Smooth muscle cell (in vitro differentiated cells): ENCODE data around the gene TUBB3. TPM values are rescaled to one million over a fixed set of nuclear protein-coding genes. Genes with fewer than 3 reads are reported as not detected.

Experiments used
- DNase-seq: peaks from one replicate; lab custom pipeline; 2025; ENCODE audit not compliant: unreplicated experiment; lab: John Stamatoyannopoulos, UW
- H2AFZ ChIP-seq: fragments of 200-600 bp; sonication (generic); 2 replicates; pipeline ENCODE4 v1.6.0; 2016; ENCODE audit warnings: antibody characterized with exemption, low read depth, mild to moderate bottlenecking
- H3F3A ChIP-seq: fragments of 200-600 bp; sonication (generic); 2 replicates; pipeline ENCODE4 v1.6.0; 2017; ENCODE audit warnings: antibody characterized with exemption, low read depth
- H3K27ac ChIP-seq: fragments of 200-600 bp; sonication (generic); 2 replicates; pipeline ENCODE4 v1.5.1; 2016; ENCODE audit warnings: low read depth, mild to moderate bottlenecking
- H3K27me3 ChIP-seq: fragments of 200-600 bp; sonication (generic); 2 replicates; pipeline ENCODE4 v1.6.1; 2016; ENCODE audit warnings: low read depth, mild to moderate bottlenecking
- H3K36me3 ChIP-seq: fragments of 200-600 bp; sonication (generic); 2 replicates; pipeline ENCODE4 v1.5.1; 2016; ENCODE audit warnings: low read depth
- H3K4me1 ChIP-seq: fragments of 200-600 bp; sonication (generic); 2 replicates; pipeline ENCODE4 v1.5.1; 2016; ENCODE audit warnings: low read depth
- H3K4me2 ChIP-seq: fragments of 200-600 bp; sonication (generic); 2 replicates; pipeline ENCODE4 v1.6.0; 2016; ENCODE audit warnings: mild to moderate bottlenecking
- H3K4me3 ChIP-seq: fragments of 200-600 bp; sonication (generic); 2 replicates; pipeline ENCODE4 v1.5.1; 2016; ENCODE audit warnings: mild to moderate bottlenecking
- H3K79me2 ChIP-seq: fragments of 200-600 bp; sonication (generic); 2 replicates; pipeline ENCODE4 v1.6.0; 2016; ENCODE audit warnings: low read depth, mild to moderate bottlenecking
- H3K9ac ChIP-seq: fragments of 200-600 bp; sonication (generic); 2 replicates; pipeline ENCODE4 v1.6.0; 2016; ENCODE audit warnings: low read depth
- H3K9me3 ChIP-seq: fragments of 200-600 bp; sonication (generic); replicated peaks from 2 replicates; pipeline ENCODE4 v1.5.1; 2016; ENCODE audit warnings: low read depth
- H4K20me1 ChIP-seq: fragments of 200-600 bp; sonication (generic); 2 replicates; pipeline ENCODE4 v1.6.0; 2016; ENCODE audit warnings: low read depth
- CTCF ChIP-seq: fragments of 200-600 bp; sonication (generic); IDR thresholded peaks from 2 replicates; pipeline ENCODE4 v1.5.1; 2017; ENCODE audit warnings: borderline replicate concordance, mild to moderate bottlenecking, antibody characterized with exemption; ENCODE audit not compliant: insufficient read depth, poor library complexity, severe bottlenecking
- WGBS: methylation state at CpG from one replicate; pipeline ENCODE4 v1.1.7; 2016; ENCODE audit warnings: low lambda C conversion rate; 5-methylcytosine and 5-hydroxymethylcytosine counted together
- polyA plus RNA-seq: library from polyadenylated mRNA; unstranded; fragments of >200 nt; fragmentation: Nextera tagmentation; extraction: Ambion mirVana; gene quantifications from 2 replicates; pipeline ENCODE4 v1.2.1, GENCODE V29; 2016
- total RNA-seq: library from RNA; depleted of rRNA; stranded (reverse); fragments of >200 nt; gene quantifications from 2 replicates; pipeline ENCODE4 v1.2.3, GENCODE V29; 2014

The TUBB3 gene
- total and polyA plus RNA-seq, 2 experiments from 2014 or later = 198 to 234 TPM

GRCh38 chr16:89974870-89975269 lies 51.7 kb downstream of the TUBB3 start:
- no peak overlapping the region for H3K9ac ChIP-seq
- H3K4me3 ChIP-seq = no peak overlapping the region
- H2AFZ ChIP-seq = no peak overlapping the region
- peaks cover 57% of the 10 kb centered on the region for H3K79me2 ChIP-seq
- WGBS = 97% methylated on average over 2 of the region's 2 CpGs
- peaks cover 6% of the 10 kb centered on the region for H3F3A ChIP-seq
- no peak for TF ChIP-seq CTCF
- no peaks in the 10 kb centered on the region for H3K9me3 ChIP-seq
- no peak overlapping the region for H3K4me2 ChIP-seq
- no peaks in the 10 kb centered on the region for H3K36me3 ChIP-seq
- no peak overlapping the region for H3K27ac ChIP-seq
- H3K27me3 ChIP-seq = no peaks in the 10 kb centered on the region
- DNase-seq = no peak
- H3K4me1 ChIP-seq = peaks cover 15% of the 10 kb centered on the region
- H4K20me1 ChIP-seq = no peaks in the 10 kb centered on the region

GRCh38 chr16:89981414-89981813 lies 58.3 kb downstream of the TUBB3 start:
- H2AFZ ChIP-seq = no peak overlapping the region
- H3K79me2 ChIP-seq = peaks cover 13% of the 10 kb centered on the region
- H3K27me3 ChIP-seq = no peaks in the 10 kb centered on the region
- DNase-seq = no peak
- no peaks in the 10 kb centered on the region for H3K4me1 ChIP-seq
- no peaks in the 10 kb centered on the region for H4K20me1 ChIP-seq
- H3K27ac ChIP-seq = no peak overlapping the region
- no peak overlapping the region for H3K4me3 ChIP-seq
- WGBS = 98% methylated on average over 8 of the region's 8 CpGs
- H3F3A ChIP-seq = no peaks in the 10 kb centered on the region
- H3K36me3 ChIP-seq = peaks cover 8% of the 10 kb centered on the region
- no peak overlapping the region for H3K9ac ChIP-seq
- no peak for TF ChIP-seq CTCF
- H3K9me3 ChIP-seq = no peaks in the 10 kb centered on the region
- H3K4me2 ChIP-seq = no peak overlapping the region

GRCh38 chr16:89982318-89982717 lies 59.2 kb downstream of the TUBB3 start:
- Histone ChIP-seq H3K4me2 (no peak overlapping the region), H4K20me1 (no peaks in the 10 kb centered on the region), H3K27me3 (no peaks in the 10 kb centered on the region), H3K27ac (no peak overlapping the region), H3K36me3 (peaks cover 8% of the 10 kb centered on the region), H3K4me3 (no peak overlapping the region), H3K4me1 (no peaks in the 10 kb centered on the region), H3K9me3 (no peaks in the 10 kb centered on the region), H3K9ac (no peak overlapping the region), H3F3A (no peaks in the 10 kb centered on the region), H2AFZ (no peak overlapping the region), H3K79me2 (peaks cover 7% of the 10 kb centered on the region)
- DNase-seq = no peak
- no peak for TF ChIP-seq CTCF
- 94% methylated on average over 9 of the region's 9 CpGs for WGBS

DNA sequence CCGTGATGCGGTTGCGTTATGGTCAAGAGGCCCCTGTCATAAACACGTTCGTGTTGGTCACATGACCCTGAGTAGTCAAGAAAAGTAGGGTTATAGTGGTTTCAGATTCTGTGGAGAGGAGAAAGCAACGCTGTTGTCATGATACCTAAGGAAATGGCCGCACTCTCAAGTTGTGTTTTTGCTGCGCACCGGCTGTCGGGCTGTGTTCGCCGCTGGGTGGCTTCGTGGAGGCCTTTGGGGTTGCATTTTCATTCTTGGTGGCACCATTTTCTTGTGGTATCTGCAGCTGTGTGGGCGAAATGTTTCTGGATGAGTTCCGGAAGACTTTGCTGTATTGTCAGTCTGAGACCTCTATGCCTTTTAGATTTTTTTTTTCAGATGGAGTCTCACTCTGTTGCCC lies 60.4 kb downstream of the TUBB3 start:
- 92% methylated on average over 15 of the region's 15 CpGs for WGBS
- Histone ChIP-seq H3K36me3 (peaks cover 8% of the 10 kb centered on the region), H2AFZ (no peak overlapping the region), H3K27ac (no peak overlapping the region), H3K27me3 (no peaks in the 10 kb centered on the region), H3K9ac (no peak overlapping the region), H4K20me1 (no peaks in the 10 kb centered on the region), H3K79me2 (no peaks in the 10 kb centered on the region), H3K4me1 (no peaks in the 10 kb centered on the region), H3F3A (no peaks in the 10 kb centered on the region), H3K4me3 (no peak overlapping the region), H3K9me3 (no peaks in the 10 kb centered on the region), H3K4me2 (no peak overlapping the region)
- no peak for DNase-seq
- no peak for TF ChIP-seq CTCF
